T-helper 2 cell treated with Interferon-gamma antibody and Interleukin-4, amounts not matched to agents 100 ng/mL and 5 ng/mL, for 36 hours (primary cell): ENCODE results near the gene HSFX1. TPM values are rescaled to one million over a fixed set of nuclear protein-coding genes. Genes with fewer than 3 reads are reported as not detected.
"Not testable (repeated sequence)": the region's sequence is repeated elsewhere in the genome, so short reads cannot be mapped to it uniquely, and the experiment has no call there.

Source experiments
- intact Hi-C: fragments of 100-400 bp; cut with micrococcal nuclease; formaldehyde crosslinking; loops from one replicate; pipeline ENCODE4 v1.15.1; 2023
- total RNA-seq: library from RNA; stranded (reverse); gene quantifications from 2 replicates; pipeline ENCODE4 v1.2.3, GENCODE V29; 2022

The HSFX1 gene
- total RNA-seq: 0.84 and 1.3 TPM in 2 replicates

GRCh38 chrX:149773768-149774167, at the start of gene HSFX1:
Gene HSFX1, plus strand, starts transcription at chrX:149774068. Its CDS starts 614 bp downstream, at chrX:149774682.
- intact Hi-C loops: not testable (repeated sequence)

- intact Hi-C loops: not testable (repeated sequence)
Observed at GRCh38 chrX:149727308-149727707, 46.6 kb upstream of the HSFX1 start.

- intact Hi-C loops: not testable (repeated sequence)
Observed at GRCh38 chrX:149742269-149742668, 31.6 kb upstream of the HSFX1 start.

- intact Hi-C loops: not testable (repeated sequence)
Observed at GRCh38 chrX:149746390-149747007, 27.4 kb upstream of the HSFX1 start.

DNA sequence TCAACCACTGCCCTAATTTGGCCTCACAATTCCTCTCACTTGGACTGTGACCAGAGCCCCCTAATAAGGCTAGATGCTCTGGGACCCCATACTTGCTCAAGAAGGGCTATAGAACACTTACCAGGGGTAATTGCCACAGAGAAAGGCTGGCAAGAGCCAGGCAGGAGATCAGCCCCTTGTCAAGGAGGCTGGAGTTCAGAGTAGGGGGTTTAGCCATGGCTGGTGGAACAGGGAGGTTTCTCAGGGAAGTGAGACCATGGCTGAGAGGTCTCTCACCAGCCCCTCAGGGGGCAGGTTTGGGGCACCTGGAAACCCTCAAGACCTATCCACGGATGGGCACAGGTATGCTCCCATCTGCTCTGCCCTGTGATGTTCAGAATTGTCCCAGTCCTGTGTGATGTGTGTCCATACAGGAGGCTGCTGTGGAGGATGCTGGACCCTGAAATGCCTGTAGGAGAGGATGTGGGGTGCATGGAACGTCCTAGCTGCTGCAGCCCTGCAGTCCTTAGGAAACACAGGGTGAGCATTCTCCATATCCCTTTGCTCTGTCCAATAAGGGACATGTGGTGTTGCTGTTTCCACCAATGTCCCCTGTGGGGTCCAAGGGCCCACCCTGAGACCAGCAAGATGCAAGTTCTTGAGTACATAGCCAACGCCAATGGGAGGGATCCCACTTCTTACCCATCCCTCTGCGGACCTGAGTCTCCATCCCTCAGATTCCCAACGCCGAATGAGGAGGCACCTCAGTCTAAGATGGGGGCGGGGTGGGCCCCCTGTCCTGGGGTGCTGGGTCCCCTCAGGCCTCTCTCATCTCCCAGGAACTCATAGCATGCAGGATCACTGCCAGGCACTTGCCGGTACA, 16.4 kb upstream of the HSFX1 start:
- intact Hi-C loops: no loop called here

DNA sequence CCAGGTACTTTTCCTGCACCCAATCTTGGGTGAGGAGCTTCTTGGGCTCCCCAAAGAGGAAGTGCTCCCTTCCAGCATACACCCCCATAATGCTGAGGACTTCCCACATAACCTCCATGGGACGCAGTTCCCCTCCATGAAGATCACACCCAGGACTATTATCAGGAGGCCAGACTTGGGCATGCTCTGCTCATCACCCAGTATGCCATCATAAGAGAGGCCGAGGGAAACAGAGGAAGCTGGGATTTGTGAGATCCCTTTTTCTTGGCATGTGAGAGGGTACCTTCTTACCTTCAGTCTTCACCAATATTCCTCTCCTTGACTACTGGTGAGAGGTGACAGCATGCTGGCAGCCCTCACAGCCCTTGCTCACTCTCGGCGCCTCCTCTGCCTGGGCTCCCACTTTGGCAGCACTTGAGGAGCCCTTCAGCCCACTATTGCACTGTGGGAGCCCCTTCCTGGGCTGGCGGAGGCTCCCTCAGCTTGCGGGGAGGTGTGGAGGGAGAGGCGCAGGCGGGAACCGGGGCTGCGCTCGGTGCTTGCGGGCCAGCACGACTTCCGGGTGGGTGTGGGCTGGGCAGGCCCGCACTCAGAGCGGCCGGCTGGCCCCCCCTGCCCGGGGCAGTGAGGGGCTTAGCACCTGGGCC, 15.7 kb upstream of the HSFX1 start:
- intact Hi-C loops: no loop called here

GRCh38 chrX:149758715-149759078, 15.2 kb upstream of the HSFX1 start:
- intact Hi-C loops: not testable (repeated sequence)

DNA sequence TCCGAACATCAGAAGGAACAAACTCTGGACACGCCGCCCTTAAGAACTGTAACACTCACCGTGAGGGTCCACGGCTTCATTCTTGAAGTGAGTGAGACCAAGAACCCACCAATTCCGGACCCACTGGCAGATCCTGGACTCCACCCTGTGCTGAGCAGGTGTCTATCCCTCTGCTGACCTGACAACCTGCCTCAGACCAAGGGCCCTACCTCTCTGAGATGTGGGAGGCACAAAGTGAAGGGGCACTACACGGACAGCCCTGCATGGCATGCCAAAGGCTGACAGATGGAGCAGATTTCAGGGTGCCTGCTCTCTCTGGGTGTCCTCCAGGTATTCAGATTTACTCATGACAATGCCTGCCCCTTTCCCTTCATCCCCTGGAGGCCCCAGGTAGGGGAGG, 14.0 kb upstream of the HSFX1 start:
- intact Hi-C loops: no loop called here

DNA sequence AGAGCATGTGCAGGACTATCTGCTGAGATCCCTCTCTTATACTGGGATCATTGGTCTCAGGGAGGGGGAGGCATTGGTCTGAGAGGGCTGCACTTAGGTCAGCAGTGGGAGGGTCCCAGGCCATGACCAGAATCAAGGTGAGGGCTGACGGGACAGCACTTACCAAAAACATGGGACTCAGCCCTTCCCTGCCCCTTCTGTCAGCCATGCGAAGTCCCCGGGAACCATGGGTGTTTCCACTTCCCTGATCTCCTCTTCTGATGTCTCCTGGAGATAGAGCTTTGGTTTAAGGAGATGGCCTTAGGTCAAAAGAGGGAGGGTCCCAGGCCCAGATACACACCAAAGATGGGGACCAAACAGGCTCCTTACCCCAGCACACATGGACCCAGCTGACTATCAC, 12.9 kb upstream of the HSFX1 start:
- intact Hi-C loops: no loop called here

- intact Hi-C loops: not testable (repeated sequence)
Observed at GRCh38 chrX:149761858-149762674, 11.8 kb upstream of the HSFX1 start.

GRCh38 chrX:149762696-149763614, 10.9 kb upstream of the HSFX1 start:
- intact Hi-C loops: no loop called here

DNA sequence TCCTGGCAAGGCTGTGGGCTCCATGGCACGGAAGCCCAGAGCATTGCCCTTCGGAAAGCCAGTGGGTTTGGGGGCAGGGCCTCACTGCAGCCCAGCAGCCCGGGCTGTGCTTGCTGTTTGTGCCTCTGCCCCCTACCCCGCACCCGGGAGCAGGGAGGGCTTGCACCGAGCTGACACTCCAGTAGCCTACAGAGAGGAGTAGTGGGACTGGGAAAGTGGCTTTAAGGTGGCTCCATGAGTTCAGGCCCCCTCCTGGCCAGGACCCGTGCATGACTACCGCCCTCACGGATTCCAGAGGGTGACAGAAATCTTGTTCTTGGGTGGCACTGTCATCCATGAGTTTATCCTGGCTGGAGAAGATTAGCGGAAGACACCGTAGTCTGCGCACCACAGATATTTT, 3.5 kb upstream of the HSFX1 start:
- intact Hi-C loops: not testable (repeated sequence)

- intact Hi-C loops: not testable (repeated sequence)
Observed at GRCh38 chrX:149773026-149773425, 842 bp upstream of the HSFX1 start.

DNA sequence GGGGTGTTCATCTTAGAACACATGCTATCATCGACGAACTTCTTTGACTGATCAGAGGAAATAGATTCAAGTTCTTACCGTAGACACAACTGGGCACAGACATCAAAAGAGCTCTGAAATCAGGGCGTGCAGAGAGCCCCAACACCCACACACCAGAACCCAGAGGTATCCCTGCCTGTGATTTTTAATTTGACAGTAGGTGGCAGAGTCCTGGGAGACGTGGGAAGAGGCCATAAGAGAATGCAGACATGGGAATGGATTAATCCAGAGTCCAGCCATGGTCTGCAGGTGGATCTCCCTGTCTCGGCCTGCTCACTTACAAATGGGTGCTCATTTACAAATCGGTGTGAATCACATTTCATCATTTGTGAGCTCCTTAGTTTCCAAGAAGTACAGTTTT, 4.1 kb downstream of the HSFX1 start:
- intact Hi-C loops: not testable (repeated sequence)

DNA sequence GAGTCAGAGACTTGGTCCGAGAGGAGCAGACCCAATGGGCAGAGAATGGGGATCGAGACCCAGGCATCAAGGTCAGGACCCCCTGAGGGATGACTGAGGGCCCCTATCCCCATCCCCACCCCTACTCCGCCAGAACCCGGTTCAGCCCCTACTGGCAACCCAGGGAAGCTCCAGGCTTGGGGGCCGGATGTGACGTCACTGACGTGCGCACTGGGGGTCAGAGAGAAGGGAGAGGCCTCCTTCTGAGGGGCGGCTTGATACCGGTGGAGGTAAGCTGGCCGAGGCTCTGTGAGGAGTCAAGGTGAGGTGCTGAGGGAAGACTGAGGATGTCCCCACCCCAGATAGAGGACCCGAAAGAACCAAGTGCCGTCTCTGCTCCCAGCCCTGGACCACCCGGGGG, 7.9 kb downstream of the HSFX1 start, which contains the start of gene MAGEA9:
TSS of gene MAGEA9 (plus strand) at position 204 of the 400 bp plus-strand sequence. CDS start 4,281 bp downstream, outside the sequence.
- intact Hi-C loops: not testable (repeated sequence)

DNA sequence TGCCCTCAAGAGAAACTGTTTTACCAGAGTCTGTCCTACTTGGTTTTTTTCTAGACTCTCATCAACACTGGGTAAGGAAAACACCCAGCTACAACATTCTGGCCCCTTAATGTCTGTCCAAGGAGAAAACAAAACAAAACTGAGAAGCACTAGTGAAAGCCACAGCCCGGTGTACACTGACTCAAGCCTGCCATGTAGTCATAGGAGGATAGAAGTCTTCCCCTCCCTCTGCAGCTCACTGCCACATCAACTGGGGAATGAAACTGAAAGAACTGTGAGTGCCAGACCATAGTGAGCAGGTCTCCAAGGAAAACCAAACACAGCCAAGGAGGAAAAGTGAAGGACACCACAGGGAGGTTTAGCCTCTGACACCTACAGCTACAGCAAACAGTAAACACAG, 21.7 kb downstream of the HSFX1 start:
- intact Hi-C loops: not testable (repeated sequence)

- intact Hi-C loops: no loop called here
Observed at GRCh38 chrX:149799095-149799714, 25.3 kb downstream of the HSFX1 start.

- intact Hi-C loops: no loop called here
Observed at GRCh38 chrX:149799938-149800337, 26.1 kb downstream of the HSFX1 start.

DNA sequence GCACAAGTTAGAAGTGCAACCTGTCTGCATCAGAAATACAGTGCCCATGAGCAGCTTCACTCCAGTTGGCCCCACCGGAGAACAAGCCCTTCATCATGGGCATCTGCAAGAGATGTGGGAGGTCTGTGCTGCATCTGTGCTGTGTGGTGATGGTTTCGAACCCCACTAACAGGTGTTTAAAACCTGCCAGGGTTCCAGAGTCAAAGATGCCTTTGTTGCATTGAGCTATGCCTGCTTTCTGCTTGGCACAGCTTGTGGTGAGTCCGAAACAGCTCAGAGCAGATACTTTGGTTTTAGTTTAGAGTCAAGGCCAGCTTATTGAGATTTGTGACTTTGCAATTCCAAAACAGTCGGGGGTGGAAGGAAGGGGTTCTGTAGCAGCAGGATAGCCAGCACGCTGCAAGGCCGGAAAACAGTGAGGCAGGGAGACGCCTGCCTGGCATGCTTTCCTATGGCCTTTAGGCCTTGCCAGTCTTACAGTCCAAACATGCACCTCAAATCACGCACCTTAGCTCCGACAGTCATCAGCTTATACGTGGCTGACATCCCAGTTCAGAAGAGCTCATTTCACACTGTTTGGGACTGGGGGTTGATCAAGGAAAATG, 29.7 kb downstream of the HSFX1 start:
- intact Hi-C loops: no loop called here
